ENCODE data around the gene IGFBPL1. TPM values are rescaled to one million over a fixed set of nuclear protein-coding genes. Genes with fewer than 3 reads are reported as not detected.

Gene IGFBPL1
- total and polyA plus RNA-seq, 2 donors from 2014 or later: 0.22 TPM; not detected in 1

DNA sequence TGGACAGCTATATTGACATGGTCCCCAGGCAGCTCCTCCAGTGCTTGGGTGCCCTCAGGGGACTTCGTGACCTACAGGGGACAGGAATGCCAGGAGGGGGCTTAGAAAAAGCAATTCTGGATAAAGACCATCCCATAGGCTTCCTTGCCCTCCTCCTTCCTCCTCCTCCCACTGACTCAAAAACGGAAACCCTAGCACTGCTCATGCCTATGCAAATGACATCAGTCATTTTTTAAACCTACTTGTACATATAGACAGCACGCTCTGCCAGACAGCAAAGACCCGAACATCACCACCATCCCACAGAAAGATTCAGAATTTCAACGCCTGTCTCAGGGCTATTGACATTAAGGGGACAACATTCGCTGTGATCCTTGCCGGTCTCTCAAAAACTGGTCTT is 11.0 kb downstream of the IGFBPL1 start:
- no peak overlapping the region for H3K27ac ChIP-seq (ENCODE audit: low read depth in 2 of 2, low read length in 2 of 2)
- FAIRE-seq (no peak), DNase-seq (peak in 1 of 5 donors; percentile 25)
- H3K9me3 ChIP-seq (ENCODE audit: control insufficient read depth in 2 of 3, insufficient read depth in 1 of 3, low read length in 3 of 3): no peaks in the 10 kb centered on the region
- TF ChIP-seq, protein P1, sequence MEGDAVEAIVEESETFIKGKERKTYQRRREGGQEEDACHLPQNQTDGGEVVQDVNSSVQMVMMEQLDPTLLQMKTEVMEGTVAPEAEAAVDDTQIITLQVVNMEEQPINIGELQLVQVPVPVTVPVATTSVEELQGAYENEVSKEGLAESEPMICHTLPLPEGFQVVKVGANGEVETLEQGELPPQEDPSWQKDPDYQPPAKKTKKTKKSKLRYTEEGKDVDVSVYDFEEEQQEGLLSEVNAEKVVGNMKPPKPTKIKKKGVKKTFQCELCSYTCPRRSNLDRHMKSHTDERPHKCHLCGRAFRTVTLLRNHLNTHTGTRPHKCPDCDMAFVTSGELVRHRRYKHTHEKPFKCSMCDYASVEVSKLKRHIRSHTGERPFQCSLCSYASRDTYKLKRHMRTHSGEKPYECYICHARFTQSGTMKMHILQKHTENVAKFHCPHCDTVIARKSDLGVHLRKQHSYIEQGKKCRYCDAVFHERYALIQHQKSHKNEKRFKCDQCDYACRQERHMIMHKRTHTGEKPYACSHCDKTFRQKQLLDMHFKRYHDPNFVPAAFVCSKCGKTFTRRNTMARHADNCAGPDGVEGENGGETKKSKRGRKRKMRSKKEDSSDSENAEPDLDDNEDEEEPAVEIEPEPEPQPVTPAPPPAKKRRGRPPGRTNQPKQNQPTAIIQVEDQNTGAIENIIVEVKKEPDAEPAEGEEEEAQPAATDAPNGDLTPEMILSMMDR (IDR thresholded peaks at IDR 0.05; ENCODE audit: borderline replicate concordance, extremely low read depth, insufficient read depth): no peak
- intact Hi-C loops (cut with DNase I): no loop called here
- no peak overlapping the region for H3K9ac ChIP-seq (ENCODE audit: low read length in 3 of 3)
- no peaks in the 10 kb centered on the region for H3K27me3 ChIP-seq (ENCODE audit: control insufficient read depth, insufficient read depth, low read length)
- no peaks in the 10 kb centered on the region for H3K4me1 ChIP-seq (ENCODE audit: control insufficient read depth in 2 of 3, insufficient read depth in 2 of 3, low read depth in 1 of 3, low read length in 3 of 3)
- H3K36me3 ChIP-seq (ENCODE audit: control insufficient read depth in 2 of 3, insufficient read depth in 3 of 3, low read length in 3 of 3): no peaks in the 10 kb centered on the region
- no peak overlapping the region for H3K4me3 ChIP-seq (ENCODE audit: low read length in 3 of 3)

DNA sequence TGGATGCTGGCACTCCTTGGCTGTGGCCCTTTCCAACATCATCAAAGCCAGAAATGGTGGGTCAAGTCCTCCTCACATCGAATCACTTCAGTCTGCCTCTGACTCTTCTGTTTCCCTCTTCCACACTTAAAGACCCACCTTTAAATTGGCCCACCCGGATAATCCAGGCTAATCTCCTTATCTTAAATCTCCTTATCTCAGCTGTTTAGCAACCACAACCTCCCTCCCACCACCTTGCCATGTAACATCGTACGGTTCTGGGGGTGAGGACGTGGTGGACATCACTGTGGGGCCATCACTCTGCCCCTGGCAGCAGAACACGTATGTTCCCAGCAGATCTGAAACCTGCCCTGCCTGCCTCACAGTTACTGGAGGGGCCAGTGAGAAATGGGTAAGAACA is 11.5 kb downstream of the IGFBPL1 start:
- FAIRE-seq (no peak), DNase-seq (peak in 1 of 5 donors; percentile 39)
- Histone ChIP-seq H3K4me3 (ENCODE audit: low read length in 3 of 3) (no peak overlapping the region), H3K9me3 (ENCODE audit: control insufficient read depth in 2 of 3, insufficient read depth in 1 of 3, low read length in 3 of 3) (no peaks in the 10 kb centered on the region), H3K36me3 (ENCODE audit: control insufficient read depth in 2 of 3, insufficient read depth in 3 of 3, low read length in 3 of 3) (no peaks in the 10 kb centered on the region), H3K27ac (ENCODE audit: low read depth in 2 of 2, low read length in 2 of 2) (no peak overlapping the region), H3K9ac (ENCODE audit: low read length in 3 of 3) (no peak overlapping the region), H3K4me1 (ENCODE audit: control insufficient read depth in 2 of 3, insufficient read depth in 2 of 3, low read depth in 1 of 3, low read length in 3 of 3) (no peaks in the 10 kb centered on the region), H3K27me3 (ENCODE audit: control insufficient read depth, insufficient read depth, low read length) (no peaks in the 10 kb centered on the region)
- TF ChIP-seq, protein P1 (IDR thresholded peaks at IDR 0.05; ENCODE audit: borderline replicate concordance, extremely low read depth, insufficient read depth): no peak
- intact Hi-C loops (cut with DNase I): no loop called here

DNA sequence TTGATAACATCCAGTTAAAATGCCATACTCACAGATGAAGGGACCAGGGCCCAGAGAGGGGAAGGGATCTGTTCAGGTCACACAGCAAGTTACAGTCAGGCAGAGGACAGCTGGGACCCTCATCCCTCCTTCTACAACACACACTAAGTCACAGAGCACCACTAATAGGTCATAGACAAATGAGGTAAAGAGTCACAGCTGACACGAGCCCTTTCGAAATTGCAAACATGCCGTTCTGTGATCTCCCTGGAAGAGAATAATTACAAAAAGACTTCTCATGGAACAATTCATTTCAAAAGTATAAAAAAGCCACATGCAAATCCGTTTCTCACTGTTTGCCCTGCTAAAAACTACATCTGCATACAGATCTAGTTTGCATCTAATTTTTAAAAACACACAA is 15.5 kb downstream of the IGFBPL1 start:
- Histone ChIP-seq H3K9me3 (ENCODE audit: control insufficient read depth in 2 of 3, insufficient read depth in 1 of 3, low read length in 3 of 3) (no peaks in the 10 kb centered on the region), H3K36me3 (ENCODE audit: control insufficient read depth in 2 of 3, insufficient read depth in 3 of 3, low read length in 3 of 3) (no peaks in the 10 kb centered on the region), H3K27ac (ENCODE audit: low read depth in 2 of 2, low read length in 2 of 2) (no peak overlapping the region), H3K4me1 (ENCODE audit: control insufficient read depth in 2 of 3, insufficient read depth in 2 of 3, low read depth in 1 of 3, low read length in 3 of 3) (no peaks in the 10 kb centered on the region), H3K27me3 (ENCODE audit: control insufficient read depth, insufficient read depth, low read length) (peaks cover 2% of the 10 kb centered on the region), H3K4me3 (ENCODE audit: low read length in 3 of 3) (no peak overlapping the region), H3K9ac (ENCODE audit: low read length in 3 of 3) (no peak overlapping the region)
- no peak for DNase-seq
- no peak for FAIRE-seq
- intact Hi-C loops (cut with DNase I): no loop called here
- TF ChIP-seq, protein P1 (IDR thresholded peaks at IDR 0.05; ENCODE audit: borderline replicate concordance, extremely low read depth, insufficient read depth): no peak
